A549 (cell line): ENCODE results near the gene MEGF8. TPM values are rescaled to one million over a fixed set of nuclear protein-coding genes. Genes with fewer than 3 reads are reported as not detected.

Experiments used
- ATAC-seq, 2 experiments: fragments of 200-7000 bp in 1 of 2; fragments of >200 bp in 1 of 2; cut with Nextera tagmentation in 1 of 2; cut with Tn5 transposase in 1 of 2; 3 replicates each; pipeline versions ENCODE4 v1.8.0 to v1.9.1; 2018 to 2020; ENCODE audit warnings: mild to moderate bottlenecking in 1 of 2, moderate library complexity in 1 of 2
- CTCF ChIA-PET: fragments of 300-600 bp; sonication (Branson Sonifier 250); formaldehyde crosslinking; extraction: SDS; loops from one replicate; lab custom pipeline; 2021; ENCODE audit warnings: antibody characterized with exemption, inconsistent platforms; lab: Yijun Ruan, JAX
- POLR2A ChIA-PET: fragments of 350-600 bp; formaldehyde crosslinking; extraction: SDS; loops from one replicate; lab custom pipeline; 2021; ENCODE audit warnings: antibody characterized with exemption, inconsistent platforms; lab: Yijun Ruan, JAX
- DNase-seq, 2 experiments: peaks; one replicate each; pipeline versions ENCODE4 v3.0.0 to v3.0.0-alpha.2; 2011 to 2016; ENCODE audit warnings: low read depth in 1 of 2, low spot score in 1 of 2
- FAIRE-seq: peaks from 2 replicates; lab custom pipeline; 2011; peaks lifted over from hg19 to GRCh38; lab: Jason Lieb, UNC
- H3K27ac ChIP-seq, 2 experiments: fragments of >200 bp; sonication (Bioruptor Twin); formaldehyde crosslinking; 3 replicates each; pipeline ENCODE4 v1.5.1; 2016 to 2017
- H3K4me1 ChIP-seq: fragments of >200 bp; sonication (Bioruptor Twin); formaldehyde crosslinking; 3 replicates; pipeline ENCODE4 v1.6.1; 2016
- H3K4me2 ChIP-seq: fragments of >200 bp; sonication (Bioruptor Twin); formaldehyde crosslinking; 3 replicates; pipeline ENCODE4 v1.6.1; 2016
- H3K4me3 ChIP-seq: fragments of >200 bp; sonication (Bioruptor Twin); formaldehyde crosslinking; 3 replicates; pipeline ENCODE4 v1.5.1; 2016
- H3K9me3 ChIP-seq: fragments of >200 bp; sonication (Bioruptor Twin); formaldehyde crosslinking; 3 replicates; pipeline ENCODE4 v1.6.1; 2016
- BCL3 ChIP-seq: fragments of >200 bp; sonication (Bioruptor Twin); formaldehyde crosslinking; IDR thresholded peaks from 3 replicates; pipeline ENCODE4 v1.6.1; 2016
- BHLHE40 ChIP-seq: IDR thresholded peaks from 2 replicates; pipeline ENCODE4 v1.6.1; 2012; ENCODE audit warnings: low read depth, low read length, inconsistent platforms
- CBX8 ChIP-seq: fragments of 200-600 bp; sonication (generic); IDR thresholded peaks from 2 replicates; pipeline ENCODE4 v1.6.1; 2016
- E2F6 ChIP-seq: IDR thresholded peaks from 2 replicates; pipeline ENCODE4 v1.6.1; 2012; ENCODE audit warnings: low read depth, borderline replicate concordance
- EHMT2 ChIP-seq: fragments of 200-600 bp; sonication (generic); IDR thresholded peaks from 2 replicates; pipeline ENCODE4 v1.6.1; 2016; ENCODE audit warnings: antibody characterized with exemption, low read depth, mild to moderate bottlenecking, moderate library complexity
- ELK1 ChIP-seq: fragments of 150-350 bp; IDR thresholded peaks from 2 replicates; pipeline ENCODE4 v1.6.1; 2014; ENCODE audit warnings: low read depth, mild to moderate bottlenecking, low read length
- EP300 ChIP-seq, 2 experiments: fragments of >200 bp; sonication (Bioruptor Twin); formaldehyde crosslinking; IDR thresholded peaks; 2 replicates in 1 of 2; 3 replicates in 1 of 2; pipeline ENCODE4 v1.6.1; 2016 to 2017
- ESRRA ChIP-seq: fragments of 150-350 bp; IDR thresholded peaks from 2 replicates; pipeline ENCODE4 v1.6.1; 2014; ENCODE audit warnings: mild to moderate bottlenecking, low read length, borderline replicate concordance
- FOXS1 ChIP-seq: fragments of 250-450 bp; sonication (Bioruptor Pico); IDR thresholded peaks from 2 replicates; pipeline ENCODE4 v1.5.0; 2020; ENCODE audit warnings: mild to moderate bottlenecking, moderate library complexity
- GATA3 ChIP-seq: IDR thresholded peaks from 2 replicates; pipeline ENCODE4 v1.6.1; 2012; ENCODE audit warnings: borderline replicate concordance
- KDM5A ChIP-seq: fragments of 200-600 bp; sonication (generic); IDR thresholded peaks from 2 replicates; pipeline ENCODE4 v1.6.1; 2016; ENCODE audit warnings: antibody characterized with exemption, mild to moderate bottlenecking
- MAFK ChIP-seq: fragments of 450-650 bp; IDR thresholded peaks from 2 replicates; pipeline ENCODE4 v1.6.1; 2014; ENCODE audit not compliant: partially characterized antibody
- MYC ChIP-seq: IDR thresholded peaks from 2 replicates; pipeline ENCODE4 v1.6.1; 2012; ENCODE audit warnings: mild to moderate bottlenecking, inconsistent platforms, low read length, improper control_type of control experiment, borderline replicate concordance
- NPAS2 ChIP-seq: fragments of 250-450 bp; sonication (Bioruptor Pico); IDR thresholded peaks from 2 replicates; pipeline ENCODE4 v1.8.0; 2022; ENCODE audit warnings: mild to moderate bottlenecking, moderate library complexity, borderline replicate concordance
- PHF8 ChIP-seq: fragments of 200-600 bp; sonication (generic); IDR thresholded peaks from 2 replicates; pipeline ENCODE4 v1.6.1; 2016; ENCODE audit warnings: low read depth, mild to moderate bottlenecking, antibody characterized with exemption, moderate library complexity, borderline replicate concordance
- RARB ChIP-seq: fragments of 250-450 bp; sonication (Bioruptor Pico); IDR thresholded peaks from 2 replicates; pipeline ENCODE4 v1.8.0; 2021; ENCODE audit warnings: mild to moderate bottlenecking, moderate library complexity
- REST ChIP-seq: fragments of 200-600 bp; sonication (generic); IDR thresholded peaks from 2 replicates; pipeline ENCODE4 v1.6.1; 2016; ENCODE audit warnings: antibody characterized with exemption, mild to moderate bottlenecking, moderate library complexity
- RFX5 ChIP-seq: fragments of 450-650 bp; IDR thresholded peaks from 2 replicates; pipeline ENCODE4 v1.7.1; 2014; ENCODE audit warnings: antibody characterized with exemption, mild to moderate bottlenecking, moderate library complexity
- RNF2 ChIP-seq: fragments of 200-600 bp; sonication (generic); IDR thresholded peaks from 2 replicates; pipeline ENCODE4 v1.6.1; 2016; ENCODE audit warnings: low read depth, mild to moderate bottlenecking, antibody characterized with exemption, moderate library complexity, borderline replicate concordance
- TFCP2L1 ChIP-seq: fragments of 250-450 bp; sonication (Bioruptor Pico); IDR thresholded peaks from 2 replicates; pipeline ENCODE4 v1.5.0; 2021; ENCODE audit warnings: mild to moderate bottlenecking
- USF2 ChIP-seq: fragments of 450-650 bp; IDR thresholded peaks from 2 replicates; pipeline ENCODE4 v1.6.1; 2014; ENCODE audit warnings: antibody characterized with exemption
- ZC3H11A ChIP-seq: fragments of 450-650 bp; IDR thresholded peaks from 2 replicates; pipeline ENCODE4 v1.6.1; 2014; ENCODE audit warnings: antibody characterized with exemption, mild to moderate bottlenecking
- WGBS: methylation state at CpG from one replicate; pipeline ENCODE4 v1.1.6; 2017; ENCODE audit errors: missing lambda C conversion rate; 5-methylcytosine and 5-hydroxymethylcytosine counted together
- polyA plus RNA-seq, 4 experiments: library from polyadenylated mRNA; depleted of rRNA in 3 of 4; stranded (reverse); fragments of >200 nt; fragmentation: RNase III in 1 of 4; extraction: RNeasy Plus Mini Kit Qiagen cat#74134 plus additional on column Dnase treatment in 1 of 4; gene quantifications; 2 replicates in 3 of 4; 3 replicates in 1 of 4; pipeline ENCODE4 v1.2.3, GENCODE V29; 2011 to 2017
- TF ChIP-seq, protein P1 (sequence below): fragments of 250-450 bp; sonication (Bioruptor Pico); IDR thresholded peaks from 2 replicates; pipeline ENCODE4 v1.5.0; 2020; ENCODE audit warnings: low read depth, mild to moderate bottlenecking, moderate library complexity
- TF ChIP-seq, protein P2 (sequence below): fragments of 250-450 bp; sonication (Bioruptor Pico); IDR thresholded peaks from 2 replicates; pipeline ENCODE4 v1.5.0; 2021; ENCODE audit warnings: mild to moderate bottlenecking, moderate library complexity, borderline replicate concordance

MEGF8 gene
- polyA plus RNA-seq, 2 of the 4 experiments (the other 2 are of a cell fraction) = 10.4 to 27.2 TPM

DNA sequence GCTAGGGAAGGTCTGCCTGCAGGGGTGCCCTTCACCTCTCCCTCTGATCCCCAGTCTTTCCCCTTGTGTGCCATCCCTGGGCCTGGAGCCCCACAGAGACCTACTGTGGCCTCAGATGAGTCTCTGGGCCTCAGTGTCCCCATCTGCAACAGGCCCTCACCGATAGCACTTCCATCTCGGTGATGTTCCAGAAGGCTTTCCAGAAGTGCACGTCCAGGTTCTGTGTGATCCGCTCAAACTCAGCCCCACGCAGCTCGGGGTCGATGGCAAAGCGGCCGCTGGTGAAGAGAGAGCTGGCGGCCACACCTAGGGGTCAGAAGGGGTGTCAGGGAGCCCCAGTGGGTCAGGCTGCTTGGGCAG is 82.4 kb downstream of the MEGF8 start (continued):
- no peak for TF ChIP-seq GATA3
- no peak for TF ChIP-seq EHMT2
- TF ChIP-seq, protein P1, sequence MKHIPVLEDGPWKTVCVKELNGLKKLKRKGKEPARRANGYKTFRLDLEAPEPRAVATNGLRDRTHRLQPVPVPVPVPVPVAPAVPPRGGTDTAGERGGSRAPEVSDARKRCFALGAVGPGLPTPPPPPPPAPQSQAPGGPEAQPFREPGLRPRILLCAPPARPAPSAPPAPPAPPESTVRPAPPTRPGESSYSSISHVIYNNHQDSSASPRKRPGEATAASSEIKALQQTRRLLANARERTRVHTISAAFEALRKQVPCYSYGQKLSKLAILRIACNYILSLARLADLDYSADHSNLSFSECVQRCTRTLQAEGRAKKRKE (CRISPR knock-in tag) = no peak
- no peak for TF ChIP-seq ZC3H11A
- TF ChIP-seq, protein P2, sequence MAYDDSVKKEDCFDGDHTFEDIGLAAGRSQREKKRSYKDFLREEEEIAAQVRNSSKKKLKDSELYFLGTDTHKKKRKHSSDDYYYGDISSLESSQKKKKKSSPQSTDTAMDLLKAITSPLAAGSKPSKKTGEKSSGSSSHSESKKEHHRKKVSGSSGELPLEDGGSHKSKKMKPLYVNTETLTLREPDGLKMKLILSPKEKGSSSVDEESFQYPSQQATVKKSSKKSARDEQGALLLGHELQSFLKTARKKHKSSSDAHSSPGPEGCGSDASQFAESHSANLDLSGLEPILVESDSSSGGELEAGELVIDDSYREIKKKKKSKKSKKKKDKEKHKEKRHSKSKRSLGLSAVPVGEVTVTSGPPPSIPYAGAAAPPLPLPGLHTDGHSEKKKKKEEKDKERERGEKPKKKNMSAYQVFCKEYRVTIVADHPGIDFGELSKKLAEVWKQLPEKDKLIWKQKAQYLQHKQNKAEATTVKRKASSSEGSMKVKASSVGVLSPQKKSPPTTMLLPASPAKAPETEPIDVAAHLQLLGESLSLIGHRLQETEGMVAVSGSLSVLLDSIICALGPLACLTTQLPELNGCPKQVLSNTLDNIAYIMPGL = no peak
- TF ChIP-seq BHLHE40 = no peak
- TF ChIP-seq E2F6 = no peak
- no peak for TF ChIP-seq ESRRA
- TF ChIP-seq, all 56 proteins: peak for 0

- POLR2A ChIA-PET = interaction anchor here (1.5 kb wide), 1 partner anchor 8 kb away, joined by 3 read pairs; no protein-coding TSS in a partner anchor
- Histone ChIP-seq H3K27ac (no peak overlapping the region), H3K4me1 (no peaks in the 10 kb centered on the region), H3K4me3 (no peak overlapping the region), H3K9me3 (no peaks in the 10 kb centered on the region), H3K4me2 (no peak overlapping the region)
- WGBS = 87% methylated on average over 6 of the region's 6 CpGs
- no peak for DNase-seq
- no peak for ATAC-seq
- FAIRE-seq = no peak
- CTCF ChIA-PET = interaction anchor here (0.9 to 16.0 kb wide), 8 partner anchors 6 to 301 kb away, joined by 3 to 302 read pairs (median 4); no protein-coding TSS in a partner anchor
- TF ChIP-seq PHF8 (no peak), E2F6 (no peak), TFCP2L1 (CRISPR knock-in tag) (no peak), EHMT2 (no peak), NPAS2 (CRISPR knock-in tag) (no peak), RNF2 (no peak), REST (no peak), EP300 (IDR thresholded peaks at IDR 0.05) (no peak), KDM5A (no peak), CBX8 (no peak), BCL3 (no peak), ELK1 (no peak), RFX5 (no peak), MAFK (no peak), FOXS1 (CRISPR knock-in tag) (no peak), RARB (CRISPR knock-in tag) (no peak), USF2 (no peak), MYC (no peak)
- TF ChIP-seq, protein P2 = no peak
These were observed 84.0 kb downstream of the MEGF8 start for GRCh38 chr19:42409477-42409876.
